GM20000 (cell line): ENCODE measurements around the gene CENPVL1.
"Not testable (repeated sequence)": the region's sequence is repeated elsewhere in the genome, so short reads cannot be mapped to it uniquely, and the experiment has no call there.

ENCODE experiments used
- DNase-seq: peaks from one replicate; pipeline ENCODE4 v3.0.0; 2012; ENCODE audit warnings: low spot score
- CTCF ChIP-seq: IDR thresholded peaks from 2 replicates; pipeline ENCODE4 v1.5.1; 2012; ENCODE audit warnings: mild to moderate bottlenecking, control low read depth; ENCODE audit errors: extremely low read depth, missing control alignments

The CENPVL1 gene

GRCh38 chrX:51710277-51711164 is at the start of gene CENPVL1:
CENPVL1 (plus strand) TSS chrX:51710512; CDS start chrX:51710512, 0 bp downstream.
- not testable (repeated sequence) for DNase-seq

- no peak for DNase-seq
- no peak for TF ChIP-seq CTCF
These were observed 44.3 kb upstream of the CENPVL1 start for GRCh38 chrX:51665981-51666380.

- DNase-seq = not testable (repeated sequence)
These were observed 30.5 kb upstream of the CENPVL1 start for GRCh38 chrX:51679689-51680433.

- DNase-seq = not testable (repeated sequence)
These were observed 28.2 kb upstream of the CENPVL1 start for GRCh38 chrX:51681808-51682719.

GRCh38 chrX:51682720-51683062 is 27.6 kb upstream of the CENPVL1 start, which contains the start of gene CENPVL2:
CENPVL2 (minus strand) TSS chrX:51682831; CDS start chrX:51682831, 0 bp downstream.
- DNase-seq = not testable (repeated sequence)

- TF ChIP-seq CTCF = no peak
- no peak for DNase-seq
These were observed 16.1 kb upstream of the CENPVL1 start for GRCh38 chrX:51694254-51694653.

- TF ChIP-seq CTCF = no peak
- DNase-seq = no peak
These were observed 12.9 kb upstream of the CENPVL1 start for GRCh38 chrX:51697397-51697796.

- DNase-seq = not testable (repeated sequence)
These were observed 2.8 kb downstream of the CENPVL1 start for GRCh38 chrX:51712943-51713647.

GRCh38 chrX:51728202-51728601 is 17.9 kb downstream of the CENPVL1 start:
- no peak for TF ChIP-seq CTCF
- DNase-seq = no peak
